ENCODE results near the gene MATK.

The MATK gene

GRCh38 chr19:3830621-3831589 lies 44.7 kb upstream of the MATK start:
- no peak overlapping the region for H3K27ac ChIP-seq
- no peak for TF ChIP-seq CTCF (conservative IDR thresholded peaks at IDR 0.05)

GRCh38 chr19:3827306-3827705 lies 41.1 kb upstream of the MATK start:
- no peak overlapping the region for H3K27ac ChIP-seq
- no peak for TF ChIP-seq CTCF (conservative IDR thresholded peaks at IDR 0.05)

- TF ChIP-seq CTCF (conservative IDR thresholded peaks at IDR 0.05) = no peak
- no peak overlapping the region for H3K27ac ChIP-seq
These were observed 40.0 kb upstream of the MATK start for GRCh38 chr19:3826163-3826562.

- no peak overlapping the region for H3K27ac ChIP-seq
- no peak for TF ChIP-seq CTCF (conservative IDR thresholded peaks at IDR 0.05)
These were observed 39.2 kb upstream of the MATK start for GRCh38 chr19:3825286-3825956.

- no peak for TF ChIP-seq CTCF (conservative IDR thresholded peaks at IDR 0.05)
- no peak overlapping the region for H3K27ac ChIP-seq
These were observed 37.2 kb upstream of the MATK start for GRCh38 chr19:3823350-3823713.

GRCh38 chr19:3822683-3823349 lies 36.6 kb upstream of the MATK start:
- H3K27ac ChIP-seq = no peak overlapping the region
- TF ChIP-seq CTCF (conservative IDR thresholded peaks at IDR 0.05) = no peak

GRCh38 chr19:3821857-3822364 lies 35.7 kb upstream of the MATK start:
- H3K27ac ChIP-seq = no peak overlapping the region
- TF ChIP-seq CTCF (conservative IDR thresholded peaks at IDR 0.05) = peak; percentile 71

All from VCaP (cell line).